HS-27A (cell line): ENCODE results near the gene CHCHD6.

ENCODE experiments used
- DNase-seq: peaks from one replicate; pipeline ENCODE4 v3.0.0-alpha.2; 2012; ENCODE audit warnings: low read depth, missing footprints

Gene CHCHD6

GRCh38 chr3:126923423-126923822 lies 219.4 kb downstream of the CHCHD6 start:
- no peak for DNase-seq

GRCh38 chr3:126923895-126924294 lies 219.9 kb downstream of the CHCHD6 start:
- DNase-seq = no peak

GRCh38 chr3:126924458-126924857 lies 220.4 kb downstream of the CHCHD6 start:
- DNase-seq = no peak

DNA sequence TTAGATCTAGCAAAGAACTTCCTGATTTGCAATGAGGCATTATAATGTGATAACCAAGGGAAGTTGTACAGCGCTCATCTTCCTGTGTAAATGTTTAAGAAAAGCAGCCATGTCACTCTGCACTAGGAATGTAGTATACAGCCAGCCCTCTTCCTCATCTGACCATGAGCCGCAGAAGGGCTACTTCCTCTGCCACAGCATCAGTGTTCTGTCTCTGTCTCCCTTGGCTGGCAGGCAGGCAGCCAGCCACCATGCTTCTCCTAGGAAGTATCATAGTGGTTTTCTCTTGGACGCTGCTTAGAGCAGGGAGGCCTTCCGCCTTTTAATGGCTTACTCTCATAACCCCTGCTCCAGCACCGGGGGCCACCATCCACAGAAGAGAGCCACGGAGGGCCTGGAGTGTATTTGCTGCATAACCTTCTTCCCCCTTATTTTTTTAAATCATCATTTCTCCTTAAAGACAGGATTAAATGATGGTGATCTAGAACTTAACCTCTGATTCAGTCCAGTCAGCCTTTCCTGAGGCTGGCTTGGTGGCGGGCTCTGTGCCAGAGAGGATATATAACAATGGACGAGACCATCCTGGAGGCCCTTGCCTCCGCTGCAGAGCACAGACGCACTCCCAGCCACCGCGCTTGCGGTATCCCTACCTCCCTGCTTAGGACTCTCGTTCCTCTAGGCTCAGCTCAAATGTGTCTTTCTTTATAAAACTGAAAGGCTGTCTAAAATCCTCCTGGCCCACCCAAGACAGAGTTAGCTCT lies 221.6 kb downstream of the CHCHD6 start:
- no peak for DNase-seq

DNA sequence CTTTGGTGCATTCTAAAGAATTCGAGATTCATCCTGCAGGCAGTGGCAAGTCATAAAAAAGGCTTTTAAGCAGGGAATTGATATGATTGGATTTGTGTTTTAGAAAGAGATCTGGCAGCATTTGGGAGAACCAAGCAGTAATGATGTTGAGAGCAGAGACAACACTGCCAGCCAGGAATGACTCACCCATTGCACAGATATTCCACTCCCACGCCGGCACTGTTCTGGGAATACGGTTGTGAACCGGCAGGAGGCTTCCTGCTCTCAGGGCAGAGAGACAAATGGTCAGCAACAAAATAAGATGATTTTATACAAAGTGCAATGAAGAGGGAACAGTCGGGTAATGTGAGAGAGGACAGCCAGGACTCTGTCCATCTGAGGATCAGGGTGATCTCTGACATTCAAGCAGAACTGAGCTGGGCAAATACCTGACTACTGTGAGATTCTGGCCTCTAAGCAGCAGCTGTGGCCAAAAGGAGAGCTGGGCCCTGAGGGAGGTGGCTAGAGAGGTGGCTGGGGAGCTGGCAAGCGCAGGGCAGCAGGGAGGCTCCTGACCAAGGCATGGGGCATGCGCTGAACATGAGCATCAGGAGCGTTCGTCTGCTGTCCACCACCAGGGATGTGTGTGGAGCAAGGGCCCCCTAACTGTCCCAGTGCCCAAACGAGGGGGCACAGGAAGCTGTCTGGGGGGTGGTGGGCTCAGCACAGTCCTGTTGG lies 222.8 kb downstream of the CHCHD6 start:
- DNase-seq = no peak

GRCh38 chr3:126927401-126927750 lies 223.3 kb downstream of the CHCHD6 start:
- no peak for DNase-seq

DNA sequence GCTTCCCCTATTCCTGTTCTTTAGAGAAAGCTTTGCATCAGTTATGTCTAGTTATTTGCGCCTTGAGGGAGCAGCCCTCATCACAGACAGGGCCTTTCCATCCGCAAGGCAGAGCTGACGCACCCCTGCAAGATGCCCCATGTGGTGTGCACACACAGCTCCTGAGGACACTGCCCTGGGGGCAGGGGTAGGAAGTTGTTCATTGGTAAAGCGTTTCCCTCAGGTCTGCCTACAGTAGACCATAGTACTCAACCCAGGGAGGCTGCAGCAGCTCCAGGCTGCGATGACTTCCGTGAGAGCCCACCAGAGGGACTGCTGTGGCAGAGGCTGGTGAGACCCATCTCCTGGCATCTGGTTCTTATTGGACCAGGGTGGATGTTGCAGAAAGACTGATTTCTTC lies 223.8 kb downstream of the CHCHD6 start:
- DNase-seq = no peak

DNA sequence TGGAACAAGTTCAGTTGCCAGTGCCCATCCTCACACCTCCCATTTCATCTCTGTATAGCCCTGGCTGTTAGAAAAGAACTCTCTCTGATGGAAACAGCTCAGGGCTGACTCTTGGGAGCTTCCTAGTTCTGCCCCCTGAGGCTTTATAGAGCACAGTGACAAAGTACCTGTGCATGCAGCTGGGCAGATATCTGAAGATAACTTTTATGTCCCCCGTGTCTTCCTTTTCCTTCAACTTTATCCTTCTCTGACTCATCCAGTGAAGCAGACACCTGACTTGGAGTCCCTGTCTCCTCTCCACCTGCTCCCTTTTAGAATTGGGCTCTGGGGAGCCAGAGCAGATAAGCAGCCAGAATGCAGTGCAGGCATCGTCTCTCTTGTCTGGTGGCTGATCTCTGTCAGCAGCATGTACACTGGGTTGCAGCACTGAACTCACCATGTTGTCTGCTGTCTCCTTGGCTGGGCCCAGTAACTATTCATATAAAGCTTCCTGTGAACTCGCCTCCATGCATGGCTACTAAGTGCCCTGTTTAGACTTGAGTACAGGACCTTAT lies 225.0 kb downstream of the CHCHD6 start:
- DNase-seq = no peak

DNA sequence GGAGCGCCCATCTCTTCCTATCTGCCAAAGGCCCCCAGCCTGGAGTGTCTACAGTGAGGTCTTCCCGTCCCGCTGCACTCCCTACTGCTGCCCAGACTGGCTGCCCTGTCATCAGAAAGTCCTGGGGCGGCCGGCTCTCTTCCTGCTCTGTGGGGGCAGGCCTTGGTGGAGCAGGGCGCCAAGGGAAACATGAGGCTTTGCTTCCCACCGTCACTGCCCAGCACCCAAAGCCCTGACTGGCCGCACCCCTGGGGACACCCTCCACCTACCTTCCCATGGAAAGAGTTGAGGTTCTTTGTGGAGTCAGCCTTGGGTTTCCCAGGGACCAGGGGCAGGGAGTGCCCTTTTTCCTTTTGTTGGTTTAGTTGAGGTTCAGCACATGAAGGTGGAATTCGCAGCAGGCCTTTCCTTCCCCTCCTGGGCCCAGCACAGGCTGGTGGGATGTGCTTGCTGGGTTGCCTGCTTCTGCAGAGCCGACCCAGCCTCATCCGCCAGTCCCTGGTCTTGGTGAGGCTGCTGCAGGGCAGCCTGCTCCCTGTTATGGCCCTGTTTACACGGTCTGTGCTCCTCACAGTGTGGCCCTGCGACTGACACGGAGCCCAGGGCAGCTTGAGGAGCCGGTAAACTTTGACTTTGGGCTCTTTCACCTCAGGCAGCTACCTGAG lies 227.0 kb downstream of the CHCHD6 start:
- DNase-seq = no peak

GRCh38 chr3:126931806-126932187 lies 227.8 kb downstream of the CHCHD6 start:
- no peak for DNase-seq

DNA sequence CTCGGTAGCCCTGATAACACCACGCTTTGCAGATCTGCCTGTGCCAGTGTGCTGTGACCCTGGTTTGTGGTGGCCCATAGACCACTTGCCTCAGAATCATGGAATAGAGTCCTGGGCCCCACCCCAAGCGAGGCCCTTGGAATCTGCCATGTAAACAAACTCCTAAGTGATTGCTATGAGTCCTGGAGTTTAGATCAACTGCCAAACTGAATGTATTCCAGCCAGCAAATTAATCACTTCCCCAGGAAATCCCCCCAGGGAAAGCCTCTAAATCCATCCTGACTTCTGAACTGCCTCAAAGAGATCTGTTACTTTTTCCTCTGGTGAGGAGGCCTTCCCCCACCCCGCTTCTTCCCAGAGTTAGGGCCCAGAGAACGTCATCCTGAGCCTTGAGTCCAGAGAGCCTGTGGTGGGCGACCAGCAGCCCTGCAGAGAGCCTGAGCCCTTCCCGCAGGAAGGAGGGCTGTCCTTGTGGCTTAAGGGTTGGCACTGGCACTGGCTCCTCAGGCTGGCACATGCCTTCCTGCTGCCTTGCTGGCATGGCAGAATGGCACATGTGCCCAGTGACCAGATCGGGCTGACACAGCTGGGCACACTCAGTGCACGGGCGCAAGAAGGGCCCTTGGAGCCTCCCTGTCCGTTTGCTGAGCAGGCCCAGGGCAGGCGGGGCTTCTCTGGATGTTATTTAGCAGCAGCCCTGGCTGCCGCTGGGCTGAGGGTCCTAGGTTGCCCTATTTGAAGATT lies 228.3 kb downstream of the CHCHD6 start:
- DNase-seq = no peak

DNA sequence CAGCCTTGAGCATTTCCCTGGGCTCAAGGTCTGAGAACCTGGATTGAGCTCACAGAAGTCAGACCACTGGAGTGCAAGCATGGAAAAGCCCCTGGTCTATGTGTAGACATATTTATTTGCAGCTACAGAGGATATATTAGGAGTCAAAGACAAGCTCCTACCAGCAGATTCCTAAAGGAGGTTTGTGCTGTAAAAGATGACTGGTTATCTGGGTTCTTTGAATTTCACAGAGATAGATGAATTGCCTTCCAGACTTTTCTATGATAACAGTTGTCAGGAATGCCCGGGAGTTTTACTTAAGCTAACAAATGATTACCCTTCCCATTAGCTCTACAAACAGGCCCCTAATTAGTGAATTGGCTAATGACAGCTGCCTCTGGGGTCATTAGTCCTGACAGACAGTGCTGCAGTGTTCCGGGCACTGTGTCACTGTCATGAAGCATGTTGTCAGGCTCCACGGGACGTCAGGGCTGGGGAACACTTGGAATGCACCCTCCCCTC lies 230.0 kb downstream of the CHCHD6 start:
- DNase-seq = no peak

GRCh38 chr3:126934991-126935390 lies 231.0 kb downstream of the CHCHD6 start:
- DNase-seq = no peak

- no peak for DNase-seq
Observed at GRCh38 chr3:126935756-126936509, 231.9 kb downstream of the CHCHD6 start.

DNA sequence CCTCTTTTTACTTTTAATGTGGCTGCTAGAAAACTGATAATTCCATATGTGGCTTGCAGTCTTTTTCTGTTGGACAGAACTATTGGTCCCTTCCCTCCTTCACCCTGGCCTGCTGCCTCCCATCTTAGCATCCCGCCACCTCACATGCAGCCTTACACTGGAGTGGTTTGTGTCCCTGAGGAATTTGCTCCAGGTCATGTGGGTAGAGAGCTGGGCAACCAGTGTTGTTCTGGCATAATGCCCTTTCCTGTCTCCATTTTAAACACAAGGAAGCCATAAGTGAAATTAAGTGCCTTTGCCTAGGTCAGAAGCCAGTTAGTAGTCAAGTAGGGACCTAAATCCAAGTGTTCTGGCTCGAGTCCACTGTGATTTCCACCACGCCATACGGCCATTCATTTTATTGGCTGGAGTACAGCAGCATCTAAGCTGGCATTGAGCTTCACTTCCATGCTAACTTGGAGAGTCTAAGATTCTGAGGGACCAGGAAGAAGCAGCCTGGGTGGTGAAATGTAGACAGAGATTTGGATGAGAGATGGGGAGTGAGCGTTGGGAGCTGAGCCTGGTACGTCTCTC lies 232.9 kb downstream of the CHCHD6 start:
- DNase-seq = no peak

DNA sequence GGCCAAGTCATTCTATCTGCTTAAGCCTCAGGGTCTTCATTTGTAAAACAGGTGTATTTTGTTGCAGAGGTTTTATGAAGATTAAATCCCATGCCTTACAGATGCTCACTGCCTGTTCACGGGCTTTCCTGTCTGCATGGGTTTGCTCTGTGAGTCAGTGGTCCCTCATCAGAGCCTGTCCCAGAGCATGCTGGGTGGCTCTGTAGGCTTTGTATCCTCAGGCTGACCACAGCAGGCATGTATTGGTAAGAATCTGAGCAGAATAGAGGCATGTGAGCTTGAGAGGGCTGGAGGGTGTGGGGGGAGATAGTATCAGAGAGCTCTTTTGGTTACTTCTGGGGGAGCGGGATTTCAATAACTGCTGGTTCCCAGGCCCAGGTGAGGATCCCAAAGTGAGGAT lies 233.5 kb downstream of the CHCHD6 start:
- DNase-seq = no peak

- DNase-seq = no peak
Observed at GRCh38 chr3:126937973-126938372, 233.9 kb downstream of the CHCHD6 start.

DNA sequence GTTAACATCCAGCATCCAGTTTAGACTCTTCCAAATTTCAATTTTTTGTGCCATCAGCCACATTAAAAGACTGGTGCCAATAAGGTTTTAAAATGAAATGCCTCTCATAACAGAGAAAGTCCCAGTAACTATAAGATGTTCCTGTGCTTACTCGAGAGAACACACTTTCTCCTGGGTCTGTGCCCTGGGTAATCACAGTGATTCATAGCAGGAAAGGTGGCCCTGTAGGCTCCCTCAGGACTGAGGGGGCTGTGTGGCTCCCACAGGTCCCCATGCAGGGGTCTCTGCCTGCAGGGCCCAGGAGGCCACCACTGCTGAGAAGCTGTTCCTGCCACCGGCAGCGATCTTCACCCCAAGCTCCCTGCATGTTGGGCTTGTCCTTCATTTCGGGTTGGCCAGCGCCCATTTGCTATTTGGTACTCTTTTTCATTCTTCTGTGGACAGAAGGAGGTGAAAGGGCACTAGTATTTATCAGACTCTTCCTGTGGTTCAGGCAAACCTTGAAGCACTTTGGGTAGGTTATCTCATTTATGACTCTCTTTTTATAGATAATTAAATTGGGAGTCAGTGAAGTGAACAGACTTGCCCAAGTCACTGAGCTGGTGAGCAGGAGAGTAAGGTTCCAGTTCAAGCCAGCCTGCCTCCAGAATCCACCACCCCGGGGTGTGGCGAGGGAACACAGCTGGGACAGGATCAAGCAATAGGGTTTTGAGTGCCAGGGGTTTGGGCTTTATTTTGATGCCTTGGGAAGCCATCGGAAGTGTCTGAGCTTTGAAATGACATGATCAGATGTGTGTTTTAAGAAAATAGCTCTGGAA lies 234.7 kb downstream of the CHCHD6 start:
- DNase-seq = no peak

DNA sequence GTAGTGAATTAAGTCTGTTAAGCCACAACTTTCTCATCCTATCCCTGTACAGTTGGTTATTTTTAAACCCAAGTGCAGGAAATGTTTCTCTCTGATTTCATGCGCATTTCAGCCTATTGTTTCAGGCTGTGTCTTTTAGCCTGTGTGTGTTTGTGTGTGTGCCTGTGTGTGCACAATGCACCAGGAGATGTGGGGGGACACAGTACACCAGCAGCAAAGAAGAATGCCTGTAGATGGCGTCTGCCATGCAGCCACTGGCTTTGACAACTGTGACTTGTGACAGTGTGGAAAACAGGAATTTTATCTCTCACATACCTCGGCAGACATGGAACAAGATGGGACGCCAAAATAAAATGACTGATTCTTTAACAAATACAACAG lies 235.3 kb downstream of the CHCHD6 start:
- no peak for DNase-seq

DNA sequence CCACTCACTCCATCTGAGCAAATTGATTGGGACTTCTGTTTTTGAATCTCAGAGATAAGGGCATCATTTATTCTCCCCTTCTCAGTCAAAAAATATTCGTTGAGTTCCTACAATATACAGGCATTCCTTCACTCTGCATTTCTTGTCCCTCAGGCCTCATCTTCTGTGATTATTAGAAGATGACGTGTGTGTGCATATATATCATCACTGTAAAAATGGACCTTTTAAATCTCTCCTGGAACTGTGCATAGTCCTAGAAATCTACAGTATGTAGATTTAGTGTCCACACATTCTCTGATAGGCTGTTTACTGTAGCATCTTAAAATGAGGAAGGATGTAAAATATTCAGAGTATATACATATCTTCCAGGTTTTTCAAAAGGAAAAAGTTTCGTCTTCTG lies 235.7 kb downstream of the CHCHD6 start:
- no peak for DNase-seq
